GM21717 (cell line): Measurements from ENCODE around the gene UVRAG.

ENCODE experiments used
- ATAC-seq: cut with Tn5 transposase; IDR thresholded peaks from one replicate; pipeline ENCODE4 v1.9.1; 2021; ENCODE audit warnings: mild to moderate bottlenecking, moderate library complexity; ENCODE audit not compliant: unreplicated experiment

Gene UVRAG

GRCh38 chr11:76157891-76158290, 342.9 kb downstream of the UVRAG start:
- no peak for ATAC-seq

GRCh38 chr11:76158394-76159302, 343.6 kb downstream of the UVRAG start:
- ATAC-seq: no peak

GRCh38 chr11:76159303-76159937, 344.4 kb downstream of the UVRAG start:
- no peak for ATAC-seq

- no peak for ATAC-seq
Observed at GRCh38 chr11:76159983-76160661, 345.1 kb downstream of the UVRAG start.

GRCh38 chr11:76160856-76161255, 345.8 kb downstream of the UVRAG start:
- no peak for ATAC-seq

GRCh38 chr11:76161261-76161961, 346.4 kb downstream of the UVRAG start:
- ATAC-seq: no peak

GRCh38 chr11:76162336-76163288, 347.6 kb downstream of the UVRAG start:
- no peak for ATAC-seq

- no peak for ATAC-seq
Observed at GRCh38 chr11:76163289-76163880, 348.4 kb downstream of the UVRAG start.

GRCh38 chr11:76164081-76164480, 349.1 kb downstream of the UVRAG start:
- no peak for ATAC-seq

GRCh38 chr11:76164861-76165751, 350.1 kb downstream of the UVRAG start:
- no peak for ATAC-seq

- ATAC-seq: peak; percentile 48
Observed at GRCh38 chr11:76166314-76166713, 351.3 kb downstream of the UVRAG start.

GRCh38 chr11:76167590-76167989, 352.6 kb downstream of the UVRAG start:
- ATAC-seq: no peak

- peak; percentile 56 for ATAC-seq
Observed at GRCh38 chr11:76169473-76169896, 354.5 kb downstream of the UVRAG start.

- ATAC-seq: no peak
Observed at GRCh38 chr11:76170468-76170867, 355.5 kb downstream of the UVRAG start.

- ATAC-seq: no peak
Observed at GRCh38 chr11:76172583-76172982, 357.6 kb downstream of the UVRAG start.

GRCh38 chr11:76173663-76174062, 358.7 kb downstream of the UVRAG start:
- ATAC-seq: no peak

- no peak for ATAC-seq
Observed at GRCh38 chr11:76174330-76174729, 359.3 kb downstream of the UVRAG start.

- ATAC-seq: no peak
Observed at GRCh38 chr11:76175783-76176182, 360.8 kb downstream of the UVRAG start.
